GM19328 (cell line): ENCODE data around the gene PLCH2.
"Not testable (repeated sequence)": the region's sequence is repeated elsewhere in the genome, so short reads cannot be mapped to it uniquely, and the experiment has no call there.

Source experiments
- ATAC-seq: cut with Tn5 transposase; IDR thresholded peaks from one replicate; pipeline ENCODE4 v1.9.1; 2021; ENCODE audit warnings: mild to moderate bottlenecking, moderate library complexity; ENCODE audit not compliant: unreplicated experiment

Gene PLCH2

DNA sequence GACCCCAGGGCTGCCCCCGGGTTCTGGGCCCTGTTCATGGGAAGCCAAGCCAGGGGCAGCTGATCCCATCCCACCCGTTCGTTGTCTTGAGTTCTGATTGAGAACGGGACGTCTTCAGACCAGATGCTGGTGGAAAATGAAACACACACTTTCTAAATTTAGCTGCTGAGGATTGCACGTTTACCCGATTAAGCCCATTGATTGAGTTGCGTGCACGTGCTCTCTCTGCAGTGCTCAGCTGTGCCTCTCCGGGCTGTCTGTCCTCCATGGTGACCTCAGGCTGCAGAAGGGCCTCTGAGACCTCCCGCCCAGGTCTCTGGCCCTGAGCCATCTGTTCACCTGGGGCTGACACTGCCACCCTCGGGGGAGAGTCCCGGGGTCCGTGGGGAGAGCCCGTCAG, 36.7 kb upstream of the PLCH2 start:
- no peak for ATAC-seq

DNA sequence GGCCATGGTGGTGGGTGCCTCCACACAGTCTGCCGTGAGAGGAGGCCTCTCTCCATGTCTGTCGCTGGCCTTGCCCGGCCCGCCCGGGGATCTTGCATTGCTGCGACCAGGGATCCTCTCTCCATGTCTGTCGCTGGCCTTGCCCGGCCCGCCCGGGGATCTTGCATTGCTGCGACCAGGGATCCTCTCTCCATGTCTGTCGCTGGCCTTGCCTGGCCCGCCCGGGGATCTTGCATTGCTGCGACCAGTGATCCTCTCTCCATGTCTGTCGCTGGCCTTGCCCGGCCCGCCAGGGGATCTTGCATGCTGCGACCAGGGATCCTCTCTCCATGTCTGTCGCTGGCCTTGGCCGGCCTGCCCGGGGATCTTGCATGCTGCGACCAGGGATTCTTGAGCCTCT, 35.7 kb upstream of the PLCH2 start:
- ATAC-seq: not testable (repeated sequence)

- ATAC-seq: no peak
These were observed 34.3 kb upstream of the PLCH2 start for GRCh38 chr1:2441746-2442145.

DNA sequence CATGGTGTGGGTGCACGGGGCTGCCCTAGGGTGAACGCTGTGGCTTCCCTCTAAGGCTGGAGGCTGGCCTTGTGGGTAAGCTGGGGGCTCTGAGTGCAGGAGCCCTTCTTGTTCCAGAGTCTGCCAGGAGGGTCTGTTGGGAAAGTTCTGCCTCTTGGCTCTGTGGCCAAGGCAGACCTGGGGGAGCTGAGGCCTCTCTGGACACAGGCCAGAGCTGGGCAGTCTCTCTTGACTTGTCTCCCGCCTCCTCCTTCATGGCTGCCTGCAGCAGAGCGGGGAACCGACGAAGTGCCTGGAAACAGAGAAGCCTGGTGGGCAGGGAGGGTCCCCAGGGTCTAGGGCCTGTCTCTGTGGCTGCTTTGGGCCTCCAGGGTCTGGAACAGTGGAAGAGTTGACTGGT, 33.4 kb upstream of the PLCH2 start:
- no peak for ATAC-seq

DNA sequence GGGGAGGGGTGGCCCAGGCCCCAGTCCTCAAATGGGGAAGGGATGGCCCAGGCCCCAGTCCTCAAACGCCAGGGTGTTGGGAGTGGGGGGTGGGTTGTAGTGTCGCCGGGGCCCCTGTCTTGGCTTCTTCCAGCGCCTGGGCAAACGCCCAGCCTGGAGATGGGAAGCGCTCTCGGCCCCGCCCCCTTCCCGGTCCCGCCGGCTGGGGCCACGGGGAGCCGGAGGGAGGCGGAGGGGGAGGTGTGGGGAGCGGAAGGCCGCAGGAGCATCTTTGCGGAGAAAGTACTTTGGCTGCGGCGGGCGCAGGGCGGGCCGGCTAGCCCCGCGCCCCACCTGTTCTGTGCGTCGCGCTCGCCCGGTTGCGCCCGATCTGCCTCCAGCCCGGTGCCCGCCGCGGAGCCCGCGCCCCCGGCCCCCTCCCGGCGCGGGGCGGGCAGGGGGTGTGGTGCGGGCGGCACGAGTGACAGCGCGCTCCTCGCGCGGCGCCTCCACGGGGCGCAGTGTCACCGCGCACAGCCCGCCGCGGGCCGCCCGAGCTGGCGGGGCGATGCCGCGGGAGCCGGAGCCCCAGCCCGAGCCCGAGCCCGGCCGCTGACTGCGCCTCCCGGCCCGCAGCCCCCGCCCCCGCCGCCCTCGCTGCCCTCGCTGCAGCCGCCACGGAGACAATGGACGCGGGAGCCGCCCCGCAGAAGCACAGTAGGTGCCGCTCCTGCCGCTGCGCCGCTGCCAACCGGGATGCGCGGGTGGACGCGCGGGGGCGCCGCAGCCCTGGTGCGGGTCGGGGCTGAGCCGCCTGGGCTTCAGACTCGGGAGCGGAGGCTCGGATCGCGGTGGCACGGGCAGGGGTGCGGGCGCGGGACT, 32.6 kb upstream of the PLCH2 start:
- ATAC-seq: no peak

GRCh38 chr1:2444138-2444591, 31.9 kb upstream of the PLCH2 start:
- ATAC-seq: no peak

DNA sequence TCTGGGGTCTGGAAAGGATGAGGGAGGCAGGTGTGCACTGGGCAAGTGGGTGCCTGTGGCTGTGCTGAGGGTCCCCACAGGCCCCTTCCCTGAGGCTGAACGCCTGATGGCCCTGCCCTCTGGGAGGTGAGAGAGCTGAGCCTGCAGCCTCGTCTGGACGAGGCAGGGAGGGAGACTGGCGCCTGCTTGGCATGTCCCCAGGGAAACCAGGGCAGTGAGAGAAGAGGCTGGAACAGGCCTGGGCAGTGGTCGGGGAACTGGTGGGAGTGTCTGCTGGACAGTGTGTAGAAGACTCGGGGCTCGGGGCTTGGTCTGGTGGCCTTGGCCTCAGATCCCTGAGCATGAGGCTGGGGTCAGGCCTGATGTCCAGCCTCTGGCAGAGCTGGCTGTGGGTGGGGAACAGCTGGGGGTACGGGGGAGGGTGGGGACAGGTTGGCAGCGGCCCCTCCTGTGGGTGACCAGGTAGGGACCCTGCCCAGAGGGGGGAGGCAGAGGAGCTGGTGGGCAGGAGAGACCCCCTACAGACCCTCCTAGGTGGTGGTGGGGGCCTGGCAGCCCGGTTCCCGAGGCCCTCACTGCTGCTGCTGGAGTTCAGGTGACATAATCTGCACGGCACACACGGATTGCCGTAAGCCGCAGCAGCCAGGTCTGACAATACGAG, 30.8 kb upstream of the PLCH2 start:
- no peak for ATAC-seq

DNA sequence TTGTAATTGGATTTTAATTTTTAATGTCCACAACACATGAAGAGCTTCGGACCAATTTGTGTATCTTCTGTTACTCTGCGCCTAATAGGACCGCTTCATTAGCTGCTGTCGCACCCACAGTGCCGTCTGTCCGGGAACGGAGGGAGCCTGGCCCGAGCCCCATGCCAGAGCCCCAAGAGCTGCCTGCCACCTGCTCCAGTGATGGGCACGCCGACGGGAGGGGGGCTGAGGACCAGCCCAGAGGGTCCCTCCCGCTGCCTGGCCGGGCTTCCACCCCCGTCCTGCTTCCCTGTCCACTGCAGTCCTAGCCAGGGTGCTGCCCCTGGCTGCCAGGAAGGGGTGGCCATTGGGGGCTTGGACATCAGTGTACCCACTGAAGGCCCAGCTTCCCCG, 30.3 kb upstream of the PLCH2 start:
- ATAC-seq: no peak

DNA sequence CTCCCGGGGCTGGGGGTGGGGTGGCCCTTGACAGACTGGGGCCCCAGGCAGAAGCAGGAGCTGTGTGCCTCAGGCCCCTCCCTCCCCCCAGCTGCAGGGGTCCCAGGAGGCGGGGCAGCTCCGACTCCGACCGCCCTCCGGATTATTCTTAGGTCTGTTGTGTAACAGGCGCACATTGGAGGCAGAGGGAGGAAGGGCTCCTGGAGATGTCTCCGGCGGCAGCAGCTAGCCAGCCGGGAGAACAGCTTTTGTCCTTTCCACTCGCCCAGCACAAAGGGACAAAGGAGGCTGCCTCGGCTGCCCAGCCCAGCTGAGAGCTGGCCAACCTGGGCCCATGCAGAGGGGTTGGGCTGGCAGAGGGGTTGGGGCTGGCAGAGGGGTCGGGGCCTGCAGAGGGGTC, 29.7 kb upstream of the PLCH2 start:
- no peak for ATAC-seq

DNA sequence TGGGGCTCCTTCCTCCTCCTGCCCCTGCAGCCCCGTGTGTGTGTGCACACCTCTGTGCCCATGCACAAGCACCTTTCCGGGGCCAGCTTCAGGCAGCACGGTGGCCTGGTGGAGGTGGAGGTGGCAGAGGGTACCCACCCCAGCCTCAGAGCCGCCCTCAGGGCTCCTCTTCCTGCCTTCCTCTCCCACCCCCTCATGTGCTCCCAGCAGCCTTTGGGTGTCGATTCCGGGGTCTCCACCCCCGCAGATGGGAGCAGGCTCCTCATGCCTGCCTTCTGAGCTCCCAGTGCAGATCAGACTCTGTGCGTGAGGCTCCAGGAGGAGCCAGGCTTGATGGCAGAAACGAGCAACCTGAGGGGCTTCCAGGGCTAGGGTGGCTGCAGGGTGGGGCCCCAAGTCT, 29.2 kb upstream of the PLCH2 start:
- ATAC-seq: no peak

DNA sequence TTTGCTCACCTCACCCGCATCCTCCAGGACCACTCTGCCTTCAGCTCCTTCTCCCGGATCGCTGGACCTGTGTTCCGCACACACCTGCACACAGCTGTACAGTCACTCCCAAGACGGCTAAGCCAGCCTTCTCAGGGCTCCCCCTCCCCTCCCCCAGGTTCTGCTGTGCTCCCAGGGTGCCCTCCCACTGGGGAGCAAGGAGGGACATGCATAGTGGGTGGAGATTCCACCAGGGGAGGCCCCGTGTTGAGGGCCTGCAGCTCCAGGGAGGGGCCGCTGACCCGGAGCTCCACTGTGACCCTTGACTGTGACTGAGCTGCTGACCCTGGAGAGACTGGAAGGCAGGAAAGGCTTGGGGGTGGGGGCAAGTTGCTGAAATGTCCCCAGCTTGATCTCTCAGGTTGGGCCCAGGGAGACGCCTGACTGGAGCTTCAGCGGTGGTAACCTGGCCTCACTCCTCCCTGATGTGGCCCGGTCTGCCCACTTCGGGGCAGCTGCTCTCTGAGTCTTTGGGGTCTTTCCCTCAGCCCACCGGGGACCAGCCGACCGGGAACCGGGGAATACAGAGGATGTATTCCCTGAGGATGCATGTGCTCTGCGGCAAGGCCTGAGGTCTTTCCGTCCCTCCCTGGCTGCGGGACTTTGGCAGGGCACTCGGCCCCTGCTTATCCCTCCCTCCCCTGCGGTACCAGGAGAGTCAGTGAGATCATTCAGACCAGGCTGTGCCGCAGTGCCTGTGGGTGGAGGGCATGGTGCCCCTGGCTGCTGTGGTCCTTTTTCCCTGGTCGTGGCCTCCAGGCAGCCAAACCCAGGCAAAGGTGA, 28.6 kb upstream of the PLCH2 start:
- no peak for ATAC-seq

GRCh38 chr1:2448098-2448445, 28.0 kb upstream of the PLCH2 start:
- ATAC-seq: no peak

GRCh38 chr1:2449636-2450454, 26.2 kb upstream of the PLCH2 start:
- no peak for ATAC-seq

GRCh38 chr1:2451741-2452140, 24.3 kb upstream of the PLCH2 start:
- no peak for ATAC-seq

DNA sequence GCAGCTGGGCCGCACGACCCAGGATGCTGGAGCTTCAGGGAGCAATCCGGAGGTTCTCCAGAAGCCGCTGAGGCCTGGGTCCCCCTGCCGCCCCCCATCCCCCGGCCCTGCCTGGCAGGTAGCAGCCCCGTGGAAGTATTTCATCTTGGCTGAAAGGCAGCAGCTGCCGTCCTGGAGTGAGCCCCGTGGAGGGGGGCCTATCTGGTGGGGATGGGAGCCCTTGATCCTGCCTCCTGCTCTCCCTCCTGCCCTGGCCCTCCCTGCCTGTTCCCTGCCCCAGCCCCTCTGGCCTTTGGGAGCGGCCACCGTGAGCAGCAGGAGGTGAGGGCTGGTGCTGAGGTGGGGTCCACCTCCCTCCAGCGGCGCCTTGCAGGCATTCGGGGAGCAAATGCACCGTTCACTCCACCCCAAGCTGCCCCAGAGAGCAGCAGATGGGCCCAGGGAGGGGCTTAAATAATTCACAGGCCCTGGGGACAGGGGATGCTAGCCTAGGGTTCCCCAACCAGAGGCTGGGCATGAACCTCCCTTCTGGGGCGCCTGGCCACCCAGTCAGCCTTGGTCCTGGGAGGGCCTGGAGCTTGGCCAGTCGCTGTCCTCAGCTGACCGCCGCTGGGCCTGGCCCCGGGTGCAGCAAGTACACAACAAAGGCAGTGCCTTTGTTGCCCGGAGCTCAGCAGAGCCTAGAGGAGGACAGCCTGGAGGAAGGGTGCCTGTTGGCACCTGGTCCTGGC, 23.7 kb upstream of the PLCH2 start:
- ATAC-seq: no peak

GRCh38 chr1:2452932-2453315, 23.2 kb upstream of the PLCH2 start:
- no peak for ATAC-seq

- ATAC-seq: no peak
These were observed 21.9 kb upstream of the PLCH2 start for GRCh38 chr1:2454227-2454626.

DNA sequence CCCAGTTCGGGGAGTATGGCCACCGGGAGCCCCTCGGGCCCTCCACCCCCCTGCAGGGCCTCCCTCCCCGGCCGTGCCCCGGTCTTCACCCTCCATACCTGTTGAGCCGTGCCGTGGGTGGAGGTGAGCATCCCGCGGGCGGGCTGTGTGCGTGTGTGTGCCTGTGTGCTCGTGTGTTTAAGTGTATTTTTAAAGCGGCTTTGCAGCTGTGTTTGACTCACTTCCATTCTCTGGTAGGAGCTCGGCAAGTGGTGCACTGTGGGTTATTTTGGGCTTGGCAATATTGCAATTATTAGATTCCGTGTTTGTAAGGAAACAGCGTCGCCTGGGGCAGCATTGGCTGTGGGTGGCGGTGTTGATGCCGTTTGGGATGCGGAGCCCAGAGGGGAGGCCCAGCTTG, 20.3 kb upstream of the PLCH2 start:
- ATAC-seq: no peak

DNA sequence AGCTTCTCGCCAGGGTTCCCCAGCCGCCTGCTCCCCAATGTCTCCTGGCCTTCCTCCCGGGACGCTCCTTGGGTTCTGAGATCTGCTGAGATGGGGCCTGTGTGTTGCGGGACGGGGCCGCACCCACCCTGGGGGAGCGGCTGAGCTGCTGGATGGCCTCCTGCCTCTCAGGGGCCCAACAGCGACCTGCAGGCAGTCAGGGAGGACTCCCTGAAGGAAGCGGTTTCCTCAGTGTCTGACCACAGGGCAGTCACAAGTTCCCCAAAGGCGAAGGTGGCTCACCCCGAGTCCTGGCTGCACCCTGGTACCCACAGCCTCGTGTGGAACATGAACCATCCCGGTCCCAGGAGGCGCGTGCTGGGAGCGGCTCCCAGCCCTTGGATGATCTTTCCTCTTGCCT, 18.6 kb upstream of the PLCH2 start:
- ATAC-seq: no peak

DNA sequence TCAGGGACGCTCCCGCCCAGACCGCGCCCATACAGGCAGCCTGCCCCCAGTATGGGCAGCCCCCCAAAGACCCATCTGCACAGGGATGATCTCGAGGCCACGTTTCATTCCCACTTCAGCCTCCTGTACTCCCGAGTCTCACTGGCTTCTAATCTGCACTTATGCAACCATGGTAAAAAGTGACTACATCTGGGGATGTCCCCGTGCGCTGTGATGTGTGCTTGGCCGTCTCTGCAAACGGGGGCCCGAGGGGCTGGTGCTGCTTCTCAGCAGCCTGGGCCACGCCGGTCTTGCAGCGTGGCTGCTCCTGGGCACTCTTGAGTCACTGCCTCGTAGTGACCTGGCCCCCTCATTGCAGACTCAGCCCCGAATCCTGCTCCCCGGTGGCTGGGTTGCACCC, 17.4 kb upstream of the PLCH2 start:
- no peak for ATAC-seq
